HFFc6 (cell line): ENCODE results near the gene TEAD4. TPM values are rescaled to one million over a fixed set of nuclear protein-coding genes. Genes with fewer than 3 reads are reported as not detected.

Source experiments
- DNase-seq: peaks from one replicate; pipeline ENCODE4 v3.0.0-alpha.2; 2018
- H3K27ac Mint-ChIP-seq: 2 replicates; pipeline ENCODE4 v1.8.0; 2020; ENCODE audit warnings: mild to moderate bottlenecking, mixed read lengths
- H3K27me3 Mint-ChIP-seq: 2 replicates; pipeline ENCODE4 v1.8.0; 2021; ENCODE audit warnings: mild to moderate bottlenecking, moderate library complexity, mixed read lengths; ENCODE audit not compliant: insufficient read depth
- H3K36me3 Mint-ChIP-seq: 2 replicates; pipeline ENCODE4 v1.8.0; 2021; ENCODE audit warnings: low read depth, mixed read lengths
- H3K4me1 Mint-ChIP-seq: 2 replicates; pipeline ENCODE4 v1.8.0; 2020; ENCODE audit warnings: low read depth, mixed read lengths
- H3K4me3 Mint-ChIP-seq: 2 replicates; pipeline ENCODE4 v1.8.0; 2020; ENCODE audit warnings: mild to moderate bottlenecking, moderate library complexity, mixed read lengths
- H3K9me3 Mint-ChIP-seq: 2 replicates; pipeline ENCODE4 v1.8.0; 2020; ENCODE audit warnings: mild to moderate bottlenecking, mixed read lengths
- CTCF ChIP-seq: fragments of 200-600 bp; sonication (generic); IDR thresholded peaks from 2 replicates; pipeline ENCODE4 v1.5.0; 2021; ENCODE audit warnings: antibody characterized with exemption, mild to moderate bottlenecking
- total RNA-seq, 6 experiments: library from RNA; stranded (reverse); fragmentation: NEBNext Ultra II Directional; extraction: Animal tissue kit (Norgen Biotek cat#: 25700); gene quantifications; 2 replicates in 1 of 6; 3 replicates in 5 of 6; pipeline ENCODE4 v1.2.3, GENCODE V29; 2021

The TEAD4 gene
- total RNA-seq, 6 experiments from 2014 or later, result 22.2 to 26.2 (median 24.7) TPM

- peaks cover 2% of the 10 kb centered on the region; the same call in 1 of the 2 replicates for H3K27me3 Mint-ChIP-seq
- no peak overlapping the region for H3K27ac Mint-ChIP-seq
- no peaks in the 10 kb centered on the region for H3K9me3 Mint-ChIP-seq
- H3K4me1 Mint-ChIP-seq, result no peaks in the 10 kb centered on the region
- no peak for DNase-seq
- no peak for TF ChIP-seq CTCF
- H3K36me3 Mint-ChIP-seq, result peaks cover 22% of the 10 kb centered on the region
- H3K4me3 Mint-ChIP-seq, result no peak overlapping the region
Observed at GRCh38 chr12:3020399-3020798, 61.2 kb downstream of the TEAD4 start.

- Mint-ChIP-seq H3K27ac (no peak overlapping the region), H3K36me3 (peaks cover 18% of the 10 kb centered on the region)
- no peak for DNase-seq
Observed at GRCh38 chr12:3020850-3021435, 61.7 kb downstream of the TEAD4 start.

GRCh38 chr12:3022411-3022810 is 63.2 kb downstream of the TEAD4 start:
- no peaks in the 10 kb centered on the region for H3K4me1 Mint-ChIP-seq
- no peak for DNase-seq
- no peaks in the 10 kb centered on the region for H3K27me3 Mint-ChIP-seq
- no peak overlapping the region for H3K27ac Mint-ChIP-seq
- TF ChIP-seq CTCF, result no peak
- H3K36me3 Mint-ChIP-seq, result peaks cover 15% of the 10 kb centered on the region
- H3K4me3 Mint-ChIP-seq, result no peak overlapping the region
- no peaks in the 10 kb centered on the region for H3K9me3 Mint-ChIP-seq

More at GRCh38 chr12:3020850-3021435, 61.7 kb downstream of the TEAD4 start:
- Mint-ChIP-seq H3K4me1 (no peaks in the 10 kb centered on the region), H3K27me3 (no peaks in the 10 kb centered on the region), H3K9me3 (no peaks in the 10 kb centered on the region), H3K4me3 (no peak overlapping the region)
- no peak for TF ChIP-seq CTCF

- H3K27me3 Mint-ChIP-seq, result no peaks in the 10 kb centered on the region
- TF ChIP-seq CTCF, result no peak
- H3K4me3 Mint-ChIP-seq, result no peak overlapping the region
- peaks cover 15% of the 10 kb centered on the region for H3K36me3 Mint-ChIP-seq
- H3K27ac Mint-ChIP-seq, result no peak overlapping the region
- no peaks in the 10 kb centered on the region for H3K9me3 Mint-ChIP-seq
- no peaks in the 10 kb centered on the region for H3K4me1 Mint-ChIP-seq
- no peak for DNase-seq
Observed at GRCh38 chr12:3022961-3023360, 63.8 kb downstream of the TEAD4 start.

GRCh38 chr12:3028108-3028507 is 68.9 kb downstream of the TEAD4 start:
- Mint-ChIP-seq H3K36me3 (peaks cover 2% of the 10 kb centered on the region; the same call in 1 of the 2 replicates), H3K27ac (no peak overlapping the region), H3K27me3 (no peaks in the 10 kb centered on the region), H3K4me3 (no peak overlapping the region), H3K9me3 (no peaks in the 10 kb centered on the region), H3K4me1 (no peaks in the 10 kb centered on the region)
- TF ChIP-seq CTCF, result no peak
- DNase-seq, result no peak
